Activated CD8-positive, alpha-beta T cell treated with anti-CD3 and anti-CD28 coated beads for 36 hours (primary cell): ENCODE data around the gene HOXC5. TPM values are rescaled to one million over a fixed set of nuclear protein-coding genes. Genes with fewer than 3 reads are reported as not detected.

Experiments
- ATAC-seq: fragments of 200-7000 bp; cut with Tn5 transposase; one replicate; pipeline ENCODE4 v1.10.0; 2021; ENCODE audit warnings: mild to moderate bottlenecking, moderate library complexity
- CTCF ChIA-PET: fragments of 350-600 bp; sonication (Branson Sonifier 250); formaldehyde crosslinking; loops from one replicate; lab custom pipeline; 2021; ENCODE audit warnings: antibody characterized with exemption; lab: Charles Lee
- POLR2A ChIA-PET: fragments of 350-600 bp; sonication (Branson Sonifier 250); formaldehyde crosslinking; loops from one replicate; lab custom pipeline; 2021; ENCODE audit warnings: antibody characterized with exemption; lab: Charles Lee
- DNase-seq: peaks from one replicate; pipeline ENCODE4 v3.0.0-alpha.2; 2020
- H3K27ac Mint-ChIP-seq: one replicate; pipeline ENCODE4 v1.8.0; 2021; ENCODE audit warnings: mild to moderate bottlenecking, mixed read lengths
- H3K27me3 Mint-ChIP-seq: one replicate; pipeline ENCODE4 v1.8.0; 2021; ENCODE audit warnings: mixed read lengths
- H3K36me3 Mint-ChIP-seq: one replicate; pipeline ENCODE4 v1.8.0; 2021; ENCODE audit warnings: low read depth, mixed read lengths
- H3K4me1 Mint-ChIP-seq: one replicate; pipeline ENCODE4 v1.8.0; 2021; ENCODE audit warnings: low read depth, mixed read lengths
- H3K4me3 Mint-ChIP-seq: one replicate; pipeline ENCODE4 v1.8.0; 2021; ENCODE audit warnings: mild to moderate bottlenecking, moderate library complexity, mixed read lengths
- H3K9me3 Mint-ChIP-seq: one replicate; pipeline ENCODE4 v1.8.0; 2021; ENCODE audit warnings: mixed read lengths
- intact Hi-C: fragments of 100-400 bp; cut with micrococcal nuclease; formaldehyde crosslinking; loops from one replicate; pipeline ENCODE4 v1.10.0; 2022
- total RNA-seq, 2 experiments: library from RNA; stranded (reverse); gene quantifications; one replicate each; pipeline ENCODE4 v1.2.3, GENCODE V29; 2021
- TF ChIP-seq, protein P1 (sequence below): fragments of 200-600 bp; IDR thresholded peaks from one replicate; pipeline ENCODE4 v1.8.0; 2022; ENCODE audit warnings: antibody characterized with exemption, mild to moderate bottlenecking

The HOXC5 gene
- total RNA-seq, 2 experiments from 2014 or later: not detected

DNA sequence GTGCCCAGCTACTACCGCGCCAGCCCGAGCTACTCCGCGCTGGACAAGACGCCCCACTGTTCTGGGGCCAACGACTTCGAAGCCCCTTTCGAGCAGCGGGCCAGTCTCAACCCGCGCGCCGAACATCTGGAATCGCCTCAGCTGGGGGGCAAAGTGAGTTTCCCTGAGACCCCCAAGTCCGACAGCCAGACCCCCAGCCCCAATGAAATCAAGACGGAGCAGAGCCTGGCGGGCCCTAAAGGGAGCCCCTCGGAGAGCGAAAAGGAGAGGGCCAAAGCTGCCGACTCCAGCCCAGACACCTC lies 47.2 kb upstream of the HOXC5 start:
- CTCF ChIA-PET: interaction anchor here (0.6 to 5.8 kb wide), 26 partner anchors 9 to 284 kb away, joined by 3 to 58 read pairs (median 5); partner anchors contain the start of genes HOXC12, HOXC13, HOXC5 and HOXC8
- Mint-ChIP-seq H3K36me3 (no peaks in the 10 kb centered on the region), H3K4me3 (peak overlapping the region; percentile 9), H3K27me3 (peaks cover 90% of the 10 kb centered on the region), H3K27ac (no peak overlapping the region), H3K9me3 (no peaks in the 10 kb centered on the region), H3K4me1 (peaks cover 31% of the 10 kb centered on the region)
- POLR2A ChIA-PET: interaction anchor here (0.8 to 2.4 kb wide), 4 partner anchors 10 to 207 kb away, joined by 3 to 9 read pairs (median 4); partner anchors contain the start of genes HOXC12 and HOXC9
- TF ChIP-seq, protein P1, sequence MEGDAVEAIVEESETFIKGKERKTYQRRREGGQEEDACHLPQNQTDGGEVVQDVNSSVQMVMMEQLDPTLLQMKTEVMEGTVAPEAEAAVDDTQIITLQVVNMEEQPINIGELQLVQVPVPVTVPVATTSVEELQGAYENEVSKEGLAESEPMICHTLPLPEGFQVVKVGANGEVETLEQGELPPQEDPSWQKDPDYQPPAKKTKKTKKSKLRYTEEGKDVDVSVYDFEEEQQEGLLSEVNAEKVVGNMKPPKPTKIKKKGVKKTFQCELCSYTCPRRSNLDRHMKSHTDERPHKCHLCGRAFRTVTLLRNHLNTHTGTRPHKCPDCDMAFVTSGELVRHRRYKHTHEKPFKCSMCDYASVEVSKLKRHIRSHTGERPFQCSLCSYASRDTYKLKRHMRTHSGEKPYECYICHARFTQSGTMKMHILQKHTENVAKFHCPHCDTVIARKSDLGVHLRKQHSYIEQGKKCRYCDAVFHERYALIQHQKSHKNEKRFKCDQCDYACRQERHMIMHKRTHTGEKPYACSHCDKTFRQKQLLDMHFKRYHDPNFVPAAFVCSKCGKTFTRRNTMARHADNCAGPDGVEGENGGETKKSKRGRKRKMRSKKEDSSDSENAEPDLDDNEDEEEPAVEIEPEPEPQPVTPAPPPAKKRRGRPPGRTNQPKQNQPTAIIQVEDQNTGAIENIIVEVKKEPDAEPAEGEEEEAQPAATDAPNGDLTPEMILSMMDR: no peak
- intact Hi-C loops: loop anchor here (5.0 kb wide), 1 partner anchor 42 kb away; the partner anchor contains the start of gene HOXC6
- ATAC-seq (no peak), DNase-seq (no peak)

DNA sequence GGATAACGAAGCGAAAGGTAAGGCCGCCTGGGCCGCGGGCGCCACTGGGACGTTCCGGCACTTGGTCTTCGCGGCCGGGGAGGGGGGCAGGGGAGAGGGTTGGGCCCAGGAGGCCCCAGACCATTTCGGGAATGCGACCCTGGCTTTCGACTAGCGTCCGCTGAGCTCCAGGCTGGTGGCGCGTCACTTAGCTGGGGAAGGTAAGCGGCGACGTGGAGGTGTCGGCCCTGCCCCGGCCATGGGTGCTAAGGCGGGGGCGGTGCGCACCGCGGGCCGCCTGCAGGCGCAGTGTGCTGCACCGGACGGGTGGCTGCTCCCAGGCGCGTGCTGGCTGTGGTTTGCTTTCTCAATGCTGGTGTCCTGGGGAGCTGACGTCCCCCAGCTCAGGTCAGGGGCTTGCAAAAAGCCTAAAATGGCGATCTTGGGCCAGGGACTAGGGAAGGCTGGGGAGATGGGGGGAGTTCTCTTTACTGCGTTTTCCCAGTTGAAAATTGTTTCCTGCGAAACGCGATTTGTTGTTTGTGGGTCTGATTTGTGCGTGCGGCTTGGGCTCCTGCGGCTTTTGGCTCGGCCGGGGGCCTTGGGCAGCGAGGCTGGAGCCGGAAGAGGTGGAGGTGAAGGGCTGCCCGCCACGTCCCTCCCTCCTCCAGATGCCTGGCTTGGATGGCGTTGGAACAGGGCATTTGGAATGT lies 46.7 kb upstream of the HOXC5 start:
- DNase-seq (peak; percentile 39), ATAC-seq (peak; percentile 41)
- H3K4me1 Mint-ChIP-seq: peaks cover 29% of the 10 kb centered on the region
- H3K27me3 Mint-ChIP-seq: peaks cover 90% of the 10 kb centered on the region
- CTCF ChIA-PET: interaction anchor here (1.0 to 5.8 kb wide), 22 partner anchors 10 to 284 kb away, joined by 3 to 58 read pairs (median 6); partner anchors contain the start of genes HOXC13, HOXC5, HOXC8 and HOXC9
- intact Hi-C loops: loop anchor here (5.0 kb wide), 1 partner anchor 41 kb away; the partner anchor contains the start of gene HOXC6
- H3K9me3 Mint-ChIP-seq: no peaks in the 10 kb centered on the region
- no peaks in the 10 kb centered on the region for H3K36me3 Mint-ChIP-seq
- H3K27ac Mint-ChIP-seq: no peak overlapping the region
- POLR2A ChIA-PET: interaction anchor here (1.0 to 2.4 kb wide), 3 partner anchors 10 to 21 kb away, joined by 3 to 9 read pairs (median 3); partner anchors contain the start of gene HOXC9
- TF ChIP-seq, protein P1: no peak
- H3K4me3 Mint-ChIP-seq: no peak overlapping the region

DNA sequence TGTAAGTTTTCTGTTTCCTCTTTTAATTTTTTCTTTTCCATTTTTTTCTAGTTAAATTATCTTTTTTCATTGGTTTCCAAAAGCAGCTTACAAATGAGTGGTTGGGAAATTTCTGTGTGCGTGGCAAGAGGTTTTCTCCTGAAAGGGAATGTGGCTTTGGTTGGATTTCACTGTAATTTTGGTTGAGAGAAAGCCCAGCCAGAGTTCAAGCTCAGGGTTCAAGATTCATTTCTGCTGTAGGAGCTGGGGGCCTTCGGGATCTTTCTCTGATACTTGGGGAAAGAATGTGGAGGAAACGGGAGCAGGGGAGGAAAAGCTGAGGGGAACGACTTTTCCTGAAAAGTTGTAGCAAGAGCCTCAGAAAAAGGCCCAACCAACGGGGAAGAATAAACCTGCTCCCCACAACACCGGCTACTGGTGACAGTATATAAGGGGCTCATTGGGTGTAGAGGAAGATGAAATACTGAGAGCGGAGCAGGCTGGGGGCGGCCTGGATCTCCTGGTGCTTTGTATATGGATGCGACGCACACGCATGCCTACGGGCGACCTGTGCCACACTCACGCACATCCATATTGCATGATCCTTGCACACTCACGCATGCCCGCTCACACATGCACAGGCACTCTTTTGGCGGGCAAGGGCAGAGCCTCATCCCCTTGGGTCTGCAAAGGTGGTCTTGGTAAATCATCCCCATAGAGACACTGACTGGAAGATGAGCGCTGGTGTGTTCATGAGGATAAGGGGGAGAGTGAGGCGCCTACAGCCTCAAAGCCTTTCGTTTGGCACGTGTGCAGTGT lies 46.0 kb upstream of the HOXC5 start:
- Mint-ChIP-seq H3K27ac (no peak overlapping the region), H3K4me1 (peaks cover 29% of the 10 kb centered on the region), H3K4me3 (no peak overlapping the region), H3K9me3 (no peaks in the 10 kb centered on the region), H3K36me3 (no peaks in the 10 kb centered on the region), H3K27me3 (peaks cover 90% of the 10 kb centered on the region)
- TF ChIP-seq, protein P1: no peak
- intact Hi-C loops: loop anchor here (5.0 kb wide), 1 partner anchor 40 kb away; the partner anchor contains the start of gene HOXC6
- ChIA-PET CTCF (interaction anchor here (1.2 to 5.8 kb wide), 13 partner anchors 11 to 230 kb away, joined by 4 to 58 read pairs (median 25); partner anchors contain the start of genes HOXC5, HOXC8, HOXC9 and SMUG1), POLR2A (interaction anchor here (1.0 to 2.4 kb wide), 3 partner anchors 9 to 20 kb away, joined by 3 to 9 read pairs (median 3); partner anchors contain the start of gene HOXC9)
- ATAC-seq (no peak), DNase-seq (no peak)

DNA sequence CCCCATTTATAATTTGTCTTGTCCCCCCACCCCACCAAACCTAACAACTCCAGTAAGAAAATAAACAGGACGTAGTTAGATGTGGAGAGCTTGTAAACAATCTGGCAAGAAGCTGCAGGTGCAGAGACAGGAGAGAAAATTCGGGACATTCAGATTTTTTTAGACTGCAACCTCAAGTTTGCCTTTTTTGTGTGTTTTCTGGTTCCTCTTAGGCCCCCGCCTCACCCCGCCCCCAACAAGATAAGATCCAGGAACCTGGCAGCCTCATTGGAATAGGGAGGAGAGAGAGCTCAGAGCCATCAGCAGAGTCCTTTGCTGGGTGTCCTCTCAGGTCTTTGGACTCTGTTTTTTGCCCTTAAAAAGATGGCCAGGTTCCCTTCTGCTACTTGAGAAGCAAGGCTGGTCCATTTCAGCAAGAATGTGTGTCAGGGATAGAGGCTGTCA lies 45.0 kb upstream of the HOXC5 start:
- no peak overlapping the region for H3K4me3 Mint-ChIP-seq
- intact Hi-C loops: loop anchor here (5.0 kb wide), 1 partner anchor 39 kb away; the partner anchor contains the start of gene HOXC6
- no peaks in the 10 kb centered on the region for H3K9me3 Mint-ChIP-seq
- ATAC-seq (no peak), DNase-seq (no peak)
- H3K4me1 Mint-ChIP-seq: peaks cover 33% of the 10 kb centered on the region
- H3K36me3 Mint-ChIP-seq: no peaks in the 10 kb centered on the region
- no peak overlapping the region for H3K27ac Mint-ChIP-seq
- ChIA-PET CTCF (interaction anchor here (0.9 to 5.8 kb wide), 17 partner anchors 11 to 242 kb away, joined by 3 to 58 read pairs (median 4); partner anchors contain the start of genes HOXC5, HOXC8 and HOXC9), POLR2A (no interaction called here)
- H3K27me3 Mint-ChIP-seq: peaks cover 90% of the 10 kb centered on the region
- TF ChIP-seq, protein P1: no peak
